Measurements from ENCODE around the gene UNK. TPM values are rescaled to one million over a fixed set of nuclear protein-coding genes. Genes with fewer than 3 reads are reported as not detected.
"Not testable (repeated sequence)": the region's sequence is repeated elsewhere in the genome, so short reads cannot be mapped to it uniquely, and the experiment has no call there.

The UNK gene
- total RNA-seq, 1 experiment from 2014 or later: 29.6 TPM

DNA sequence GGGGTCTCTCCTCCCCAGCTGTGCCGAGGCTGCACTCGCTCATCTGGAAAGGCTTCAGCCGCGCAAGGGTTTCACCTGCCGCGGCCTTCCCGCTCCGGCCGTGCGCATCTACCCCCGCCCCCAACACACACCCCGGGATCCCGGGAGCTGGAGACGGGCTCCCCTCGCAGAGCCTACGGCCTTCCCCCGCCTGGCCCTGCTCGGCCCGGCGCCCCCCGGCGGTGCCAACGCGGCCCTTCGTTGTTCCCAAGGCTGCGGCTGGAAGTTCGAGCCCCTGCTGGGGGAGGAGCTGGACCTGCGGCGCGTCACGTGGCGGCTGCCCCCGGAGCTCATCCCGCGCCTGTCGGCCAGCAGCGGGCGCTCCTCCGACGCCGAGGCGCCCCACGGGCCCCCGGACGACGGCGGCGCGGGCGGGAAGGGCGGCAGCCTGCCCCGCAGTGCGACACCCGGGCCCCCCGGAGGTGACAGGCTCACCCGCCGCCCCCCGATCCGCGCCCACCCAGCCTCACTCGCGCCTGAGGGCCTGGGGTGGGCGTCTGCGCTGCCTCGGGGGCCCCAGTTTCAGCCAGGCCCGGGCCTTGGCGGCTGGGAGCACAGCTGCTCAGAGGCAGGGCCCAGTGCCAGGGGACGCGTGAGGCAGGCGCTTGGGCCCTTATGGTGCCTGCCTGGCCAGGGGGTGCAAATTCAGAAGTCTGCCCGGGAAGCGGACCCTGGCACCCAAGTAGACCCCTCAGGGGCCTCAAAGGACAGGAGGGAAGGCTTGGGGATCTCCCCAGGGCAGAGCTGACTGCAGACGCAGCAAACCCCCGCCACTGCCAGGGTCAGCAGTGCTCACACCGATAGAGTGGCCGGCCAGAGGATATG lies 30.9 kb upstream of the UNK start:
- peak; percentile 81 for DNase-seq (ENCODE audit: low spot score)

DNA sequence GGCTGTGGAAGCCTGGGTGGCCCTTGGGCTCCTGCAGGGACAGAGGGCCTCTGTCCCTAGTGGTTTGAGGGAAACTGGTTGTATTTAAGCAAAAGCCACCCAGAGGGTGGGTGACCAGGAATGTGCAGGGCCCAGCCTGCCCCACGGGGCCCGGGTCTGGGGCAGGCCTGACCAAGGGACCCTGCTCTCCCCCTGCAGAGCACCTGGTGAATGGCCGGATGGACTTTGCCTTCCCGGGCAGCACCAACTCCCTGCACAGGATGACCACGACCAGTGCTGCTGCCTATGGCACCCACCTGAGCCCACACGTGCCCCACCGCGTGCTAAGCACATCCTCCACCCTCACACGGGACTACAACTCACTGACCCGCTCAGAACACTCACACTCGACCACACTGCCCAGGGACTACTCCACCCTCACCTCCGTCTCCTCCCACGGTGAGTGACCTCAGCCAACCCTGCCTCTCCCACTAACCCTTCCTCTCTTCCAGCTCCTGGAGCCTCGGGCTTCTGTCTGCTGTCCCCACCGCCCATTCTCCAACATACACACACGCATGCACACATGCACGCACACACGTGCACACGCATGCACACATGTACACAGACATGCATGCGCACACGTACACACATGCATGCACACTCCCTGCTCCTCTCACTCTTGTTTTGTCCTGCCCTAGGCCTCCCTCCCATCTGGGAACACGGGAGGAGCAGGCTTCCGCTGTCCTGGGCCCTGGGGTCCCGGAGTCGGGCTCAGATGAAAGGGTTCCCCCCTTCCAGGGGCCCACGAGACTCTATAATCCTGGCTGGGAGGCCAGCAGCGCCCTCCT lies 30.0 kb upstream of the UNK start:
- no peak for DNase-seq (ENCODE audit: low spot score)

DNA sequence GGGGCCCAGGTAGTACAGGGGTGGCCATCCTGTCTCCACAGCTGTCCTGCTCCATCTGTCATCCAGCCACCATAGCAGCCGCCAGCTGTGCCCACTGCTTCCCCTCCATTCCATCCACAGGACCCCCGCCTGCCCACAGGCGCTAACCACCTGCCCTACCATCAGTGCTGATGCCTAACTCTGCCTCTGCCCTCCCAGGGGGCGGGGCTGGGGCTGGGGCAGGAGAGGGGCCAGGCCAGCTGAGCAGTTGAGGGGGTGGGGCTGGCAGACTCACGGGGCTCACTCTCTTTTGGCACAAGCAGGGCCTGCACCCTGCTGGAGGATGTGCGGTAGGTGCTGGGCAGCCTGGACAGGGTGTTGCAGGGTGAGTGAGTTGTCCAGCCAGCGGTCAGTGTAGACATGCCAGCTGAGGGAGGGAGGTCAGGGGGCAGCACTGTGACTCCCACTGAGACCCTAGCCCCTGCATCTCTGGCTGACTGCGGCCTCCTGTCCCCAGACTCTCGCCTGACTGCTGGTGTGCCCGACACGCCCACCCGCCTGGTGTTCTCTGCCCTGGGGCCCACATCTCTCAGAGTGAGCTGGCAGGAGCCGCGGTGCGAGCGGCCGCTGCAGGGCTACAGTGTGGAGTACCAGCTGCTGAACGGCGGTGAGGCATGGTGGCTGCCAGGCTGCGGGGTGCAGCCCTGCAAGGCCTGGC lies 29.3 kb upstream of the UNK start:
- no peak for DNase-seq (ENCODE audit: low spot score)

DNA sequence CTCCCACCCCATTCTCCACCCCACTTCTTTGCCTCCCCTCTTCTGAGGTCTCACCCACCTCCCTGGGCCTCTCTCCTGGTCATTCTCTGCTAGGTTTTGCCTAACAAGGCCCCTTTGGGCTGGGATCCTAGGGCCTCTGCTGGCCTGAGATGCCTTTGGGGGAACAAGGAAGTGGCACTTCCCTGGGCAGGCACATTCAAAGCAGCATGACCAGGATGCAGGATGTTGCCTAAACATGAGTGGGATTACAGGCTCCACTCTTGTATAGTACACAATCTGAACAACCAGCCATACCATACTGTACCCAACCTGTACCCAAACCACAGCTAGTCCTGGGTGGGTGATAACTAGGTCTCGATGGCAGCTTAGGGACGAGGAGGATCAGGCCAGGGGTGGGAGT lies 28.6 kb upstream of the UNK start:
- DNase-seq (ENCODE audit: low spot score): no peak

DNA sequence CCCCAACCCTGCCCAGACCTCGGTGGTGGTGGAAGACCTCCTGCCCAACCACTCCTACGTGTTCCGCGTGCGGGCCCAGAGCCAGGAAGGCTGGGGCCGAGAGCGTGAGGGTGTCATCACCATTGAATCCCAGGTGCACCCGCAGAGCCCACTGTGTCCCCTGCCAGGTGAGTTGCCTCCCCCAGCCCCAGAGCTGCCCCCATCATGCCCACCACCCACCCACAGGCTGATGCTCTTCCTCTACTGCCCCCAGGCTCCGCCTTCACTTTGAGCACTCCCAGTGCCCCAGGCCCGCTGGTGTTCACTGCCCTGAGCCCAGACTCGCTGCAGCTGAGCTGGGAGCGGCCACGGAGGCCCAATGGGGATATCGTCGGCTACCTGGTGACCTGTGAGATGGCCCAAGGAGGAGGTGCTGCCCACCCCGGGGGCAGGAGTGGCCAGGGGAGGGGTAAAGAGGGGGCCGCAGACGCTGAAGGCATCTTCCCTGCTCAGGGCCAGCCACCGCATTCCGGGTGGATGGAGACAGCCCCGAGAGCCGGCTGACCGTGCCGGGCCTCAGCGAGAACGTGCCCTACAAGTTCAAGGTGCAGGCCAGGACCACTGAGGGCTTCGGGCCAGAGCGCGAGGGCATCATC lies 28.0 kb upstream of the UNK start:
- no peak for DNase-seq (ENCODE audit: low spot score)

DNA sequence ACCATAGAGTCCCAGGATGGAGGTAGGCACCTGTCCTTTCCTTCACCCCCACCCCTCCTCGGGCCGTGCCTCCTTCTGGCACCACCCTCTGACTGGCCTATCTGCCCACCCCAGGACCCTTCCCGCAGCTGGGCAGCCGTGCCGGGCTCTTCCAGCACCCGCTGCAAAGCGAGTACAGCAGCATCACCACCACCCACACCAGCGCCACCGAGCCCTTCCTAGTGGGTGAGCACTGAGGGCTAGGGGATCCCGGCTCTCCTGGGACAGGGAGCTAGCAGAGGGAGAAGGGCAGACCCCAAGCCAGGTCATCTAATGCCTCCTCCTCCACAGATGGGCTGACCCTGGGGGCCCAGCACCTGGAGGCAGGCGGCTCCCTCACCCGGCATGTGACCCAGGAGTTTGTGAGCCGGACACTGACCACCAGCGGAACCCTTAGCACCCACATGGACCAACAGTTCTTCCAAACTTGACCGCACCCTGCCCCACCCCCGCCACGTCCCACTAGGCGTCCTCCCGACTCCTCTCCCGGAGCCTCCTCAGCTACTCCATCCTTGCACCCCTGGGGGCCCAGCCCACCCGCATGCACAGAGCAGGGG lies 27.4 kb upstream of the UNK start:
- DNase-seq (ENCODE audit: low spot score): no peak

DNA sequence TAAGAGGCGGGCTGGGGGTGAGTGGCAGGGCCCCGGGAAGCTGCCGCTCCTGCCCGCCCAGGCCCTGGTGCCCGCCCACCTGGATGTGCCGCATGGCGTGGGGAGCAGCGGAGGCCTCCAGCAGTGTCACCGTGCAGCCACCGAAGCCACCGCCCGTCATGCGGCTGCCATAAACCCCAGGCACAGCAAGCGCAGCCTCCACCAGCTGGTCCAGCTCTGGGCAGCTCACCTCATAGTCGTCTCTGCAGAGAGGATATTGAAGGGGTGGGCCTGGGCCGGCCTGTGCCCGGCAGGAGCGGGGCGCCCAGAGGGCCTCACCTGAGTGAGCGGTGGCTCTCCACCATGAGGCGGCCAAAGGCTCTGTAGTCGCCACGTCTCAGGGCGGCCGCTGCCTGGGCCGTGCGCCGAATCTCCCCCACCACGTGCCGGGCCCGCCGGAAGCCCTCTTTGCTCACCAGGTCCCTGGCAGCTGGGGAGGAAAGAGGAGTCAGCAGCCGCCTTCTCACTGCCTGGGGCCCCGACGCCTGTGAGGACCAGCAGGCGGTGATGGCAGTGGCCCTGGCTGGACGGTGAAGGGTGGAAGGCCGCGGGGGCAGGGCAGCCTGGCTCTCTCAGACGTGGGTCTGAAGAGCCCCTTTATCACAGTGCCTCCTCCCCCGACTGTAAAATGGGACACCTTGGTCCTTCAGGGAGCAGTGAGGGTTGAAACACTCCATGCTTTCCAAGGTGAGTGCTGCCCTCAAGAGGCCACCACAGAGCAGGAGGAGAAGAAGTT lies 26.3 kb upstream of the UNK start:
- no peak for DNase-seq (ENCODE audit: low spot score)

DNA sequence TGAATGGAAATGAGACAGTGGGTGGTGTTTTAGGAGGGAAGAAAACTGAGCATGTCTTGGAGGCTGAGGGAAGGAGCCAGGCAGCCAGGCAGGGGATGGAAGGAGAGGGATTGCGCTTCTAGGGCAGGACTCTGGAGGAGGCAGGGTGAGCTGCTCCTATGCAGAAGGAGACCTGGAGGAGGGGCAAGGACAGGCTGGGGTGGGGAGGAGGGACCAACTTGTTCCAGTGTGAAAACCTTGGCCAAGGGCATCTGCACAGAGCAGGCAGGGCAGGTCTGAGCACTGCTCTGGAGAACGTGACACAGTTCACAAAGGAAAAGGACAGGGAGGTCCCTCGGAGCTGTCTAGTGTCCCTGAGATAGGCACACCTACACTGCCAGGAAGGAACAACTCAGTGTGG lies 25.1 kb upstream of the UNK start:
- no peak for DNase-seq (ENCODE audit: low spot score)

DNA sequence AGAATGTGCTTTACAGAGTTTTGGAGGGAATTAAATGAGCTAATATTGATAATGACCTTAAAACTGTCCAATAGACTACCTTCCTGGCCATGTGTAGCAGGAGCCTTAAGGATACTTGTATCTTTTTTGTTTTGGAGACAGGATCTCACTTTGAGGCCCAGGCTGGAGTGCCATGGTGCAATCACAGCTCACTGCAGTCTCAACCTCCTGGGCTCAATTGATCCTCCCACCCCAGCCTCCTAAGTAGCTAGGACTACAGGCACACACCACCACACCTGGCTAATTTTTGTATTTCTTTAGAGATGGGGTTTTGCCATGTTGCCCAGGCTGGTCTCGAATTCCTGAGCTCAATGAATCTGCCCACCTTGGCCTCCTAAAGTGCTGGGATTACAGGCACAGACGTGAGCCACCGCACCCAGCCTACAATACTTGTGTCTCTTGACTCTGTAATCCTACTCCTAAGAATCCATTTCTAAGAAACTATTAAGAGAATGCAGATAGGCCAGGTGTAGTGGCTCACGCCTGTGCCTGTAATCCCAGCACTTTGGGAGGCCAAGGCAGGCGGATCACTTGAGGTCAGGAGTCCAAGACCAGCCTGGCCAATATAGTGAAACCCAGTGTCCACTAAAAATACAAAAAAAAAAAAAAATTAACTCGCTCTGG lies 24.5 kb upstream of the UNK start:
- DNase-seq (ENCODE audit: low spot score): not testable (repeated sequence)

DNA sequence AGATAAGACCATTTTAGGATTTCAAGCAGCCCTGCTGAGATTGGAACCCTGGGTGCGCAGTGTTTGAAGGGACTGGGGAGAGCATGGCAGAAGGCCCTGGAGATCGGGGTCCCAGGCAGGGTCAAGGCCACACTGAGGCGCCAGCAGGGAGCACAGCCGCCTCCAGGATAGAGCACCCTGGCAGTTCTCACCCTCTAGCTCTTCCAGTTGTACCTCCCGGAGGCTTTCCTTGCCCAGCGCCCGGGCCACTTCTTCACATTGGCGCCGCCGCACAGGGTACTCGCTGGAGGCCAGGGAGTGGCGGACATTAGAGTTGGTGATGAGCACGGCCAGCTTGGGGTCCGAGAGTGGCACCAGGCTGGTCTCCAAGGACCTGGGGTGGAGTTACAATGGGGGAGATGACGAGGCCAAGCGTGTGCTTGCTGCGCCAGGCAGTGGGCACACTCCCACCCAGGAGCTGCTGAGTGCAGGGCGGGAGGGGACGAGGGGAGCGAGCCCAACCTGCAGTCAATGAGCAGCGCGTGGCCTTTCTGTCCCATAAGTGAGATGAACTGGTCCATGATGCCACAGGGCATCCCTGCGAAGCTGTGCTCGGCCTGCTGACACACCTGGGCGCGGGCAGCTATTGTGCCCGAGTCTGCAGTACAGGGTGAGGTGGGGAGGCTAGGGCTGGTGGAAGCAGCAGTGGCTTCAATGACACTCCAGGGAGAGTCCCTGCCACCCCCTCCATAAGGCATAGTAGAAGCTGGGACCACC lies 21.9 kb upstream of the UNK start:
- no peak for DNase-seq (ENCODE audit: low spot score)

DNA sequence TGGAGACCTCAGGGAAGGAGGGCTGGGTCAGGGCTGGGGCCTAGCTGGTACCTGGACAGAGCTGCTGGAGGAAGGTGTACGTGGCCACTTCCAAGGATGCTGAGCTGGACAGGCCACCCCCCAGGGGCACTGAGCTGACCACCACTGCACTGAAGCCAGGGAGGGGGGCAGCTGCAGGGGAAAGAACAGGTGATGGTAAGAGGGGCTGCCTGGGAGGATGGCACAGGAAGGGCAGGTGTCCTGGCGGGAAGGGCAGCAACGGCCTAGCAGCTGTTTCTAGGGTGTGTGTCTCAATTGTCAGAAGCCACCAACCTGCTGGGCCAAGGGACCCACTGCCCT lies 21.4 kb upstream of the UNK start:
- DNase-seq (ENCODE audit: low spot score): no peak

DNA sequence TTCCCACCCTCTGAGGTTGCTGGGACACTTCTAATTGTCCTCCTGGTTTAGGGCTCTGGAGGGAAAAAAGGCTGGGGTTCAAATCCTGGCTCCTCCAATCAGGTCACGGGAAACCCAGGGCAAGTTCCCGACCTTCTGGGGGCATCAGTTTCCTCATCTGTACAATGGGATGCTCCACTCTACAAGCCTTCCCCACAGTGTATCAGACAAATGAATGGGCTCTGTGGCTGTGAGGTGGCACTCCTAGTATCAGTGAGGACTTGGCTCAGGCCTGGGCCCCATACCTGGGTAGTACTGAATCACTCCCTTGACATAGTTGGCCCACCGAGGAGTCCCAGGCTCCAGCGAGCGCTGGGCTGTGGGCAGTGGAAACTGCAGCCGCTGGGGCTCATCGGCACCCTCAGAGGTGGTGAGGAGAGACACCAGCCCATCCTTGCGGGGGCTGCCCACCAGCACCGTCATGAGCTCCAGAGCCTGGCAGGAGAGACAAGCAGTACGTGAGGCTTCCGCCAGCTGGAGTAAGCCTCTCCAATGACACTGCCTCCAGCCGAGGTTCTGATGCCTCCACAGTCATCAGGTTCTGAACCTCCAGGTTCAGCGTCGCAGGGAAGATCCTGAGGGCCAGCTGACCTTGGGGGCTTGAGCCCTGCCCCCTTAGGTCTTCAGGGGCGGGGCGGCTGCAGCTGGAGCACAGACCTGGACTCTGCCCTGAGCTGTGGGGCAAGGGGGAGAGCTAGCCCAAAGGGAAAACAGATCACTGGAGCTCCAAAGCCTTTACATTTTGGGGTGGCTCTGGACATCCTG lies 20.8 kb upstream of the UNK start:
- no peak for DNase-seq (ENCODE audit: low spot score)

DNA sequence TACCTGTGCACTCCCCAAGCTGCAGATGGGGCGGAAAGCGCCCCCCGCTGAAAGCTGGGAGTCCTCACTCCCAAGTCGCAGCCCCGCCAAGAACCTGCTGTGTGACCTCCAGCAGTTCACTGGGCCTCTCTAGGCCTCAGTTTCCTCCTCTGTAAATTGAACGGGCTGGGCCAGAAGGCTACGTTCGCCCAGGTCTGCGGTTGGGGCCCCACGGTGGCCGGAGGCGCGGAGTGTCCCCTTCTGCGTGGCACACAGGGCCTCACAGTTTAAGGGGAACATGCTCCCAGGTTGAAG lies 20.2 kb upstream of the UNK start:
- DNase-seq (ENCODE audit: low spot score): no peak

DNA sequence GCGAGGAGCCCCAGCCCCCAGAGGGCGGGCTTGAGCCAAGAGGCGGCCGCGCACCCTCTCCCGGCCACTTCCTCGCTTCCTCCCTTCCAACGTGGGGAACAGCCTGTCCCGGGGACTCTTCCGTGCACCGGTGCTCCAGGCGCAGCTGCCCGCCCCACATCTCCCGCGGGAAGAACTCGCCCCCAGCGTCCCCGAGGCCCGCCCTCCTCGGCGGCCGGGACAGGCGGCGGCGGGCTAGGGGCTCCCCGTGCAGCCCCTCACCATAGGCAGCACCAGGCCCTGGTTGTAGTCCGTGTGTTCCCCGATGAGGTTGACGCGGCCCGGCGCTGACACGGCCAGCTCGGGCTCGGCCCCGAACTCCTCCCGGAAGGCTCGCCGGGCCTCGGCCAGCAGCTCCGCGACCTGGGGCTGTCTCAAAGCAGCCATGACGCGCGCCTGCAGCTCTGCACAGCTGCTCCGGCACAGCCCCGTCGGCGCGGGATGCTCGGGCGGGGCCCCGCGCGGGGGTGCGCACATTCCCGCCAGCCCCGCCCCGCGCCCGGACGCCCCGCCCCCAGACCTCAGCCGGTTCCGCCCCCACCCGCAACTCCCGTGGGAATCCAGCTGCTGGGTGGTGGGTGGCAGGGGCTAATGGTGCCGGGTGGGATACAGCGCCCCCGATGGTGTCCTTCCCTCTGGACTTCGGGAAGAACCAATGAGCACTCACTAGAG lies 19.7 kb upstream of the UNK start, which contains the start of gene GALK1:
Gene GALK1, minus strand, starts transcription at position 482 of the 711 bp plus-strand sequence. Its CDS starts 56 bp downstream, at position 426.
- DNase-seq (ENCODE audit: low spot score): no peak

DNA sequence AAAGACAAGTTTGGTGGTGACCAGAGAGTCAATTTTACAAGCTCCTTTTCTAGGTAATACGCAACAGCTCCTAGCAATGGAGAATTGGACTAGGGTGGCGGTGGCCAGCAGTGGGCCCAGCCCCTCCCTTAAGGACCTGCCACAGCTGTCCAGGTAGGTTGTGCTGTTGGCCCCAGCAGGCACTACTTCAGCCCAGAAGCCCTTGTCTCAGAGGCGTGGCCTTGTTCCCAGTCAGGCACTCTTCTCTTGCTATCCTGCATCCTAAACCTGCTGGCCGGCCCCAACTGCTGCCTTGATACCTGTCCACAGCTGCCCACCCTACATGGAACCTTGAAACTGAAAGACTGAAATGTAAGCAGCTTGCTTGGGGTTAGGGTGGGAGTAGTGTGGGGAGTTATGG lies 18.6 kb upstream of the UNK start:
- DNase-seq (ENCODE audit: low spot score): no peak

DNA sequence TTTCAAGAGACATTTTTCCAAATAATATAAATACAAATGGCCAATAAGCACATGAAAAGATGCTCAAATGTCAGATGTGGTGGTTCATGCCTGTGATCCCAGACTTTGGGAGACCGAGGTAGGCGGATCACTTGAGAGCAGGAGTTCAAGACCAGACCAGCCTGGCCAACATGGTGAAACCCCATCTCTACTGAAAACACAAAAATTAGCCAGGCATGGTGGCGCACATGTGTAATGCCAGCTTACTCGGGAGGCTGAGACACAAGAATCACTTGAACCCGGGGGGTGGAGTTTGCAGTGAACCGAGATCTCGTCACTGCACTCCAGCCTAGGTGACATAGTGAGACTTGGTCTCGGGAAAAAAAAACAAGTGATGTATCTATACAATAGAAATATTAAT lies 16.7 kb upstream of the UNK start:
- DNase-seq (ENCODE audit: low spot score): no peak

DNA sequence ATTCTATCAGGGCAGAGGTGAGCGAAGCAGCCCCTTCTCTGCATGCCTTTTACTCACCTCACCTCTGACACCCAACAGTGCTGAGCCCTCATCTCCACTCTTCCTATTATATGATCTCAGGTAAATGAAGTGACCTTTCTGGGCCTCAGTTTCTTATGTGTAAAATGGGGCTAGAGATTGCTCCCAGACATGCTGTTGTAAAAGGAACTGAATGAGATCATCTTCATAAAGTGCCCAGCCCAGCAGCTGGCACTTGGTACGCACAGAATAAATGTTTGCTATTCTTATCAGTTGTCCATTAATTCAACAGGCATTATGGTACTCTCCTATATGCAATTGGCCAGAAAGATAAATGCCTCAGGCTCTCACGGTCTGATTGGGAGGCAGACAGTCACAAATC lies 15.1 kb upstream of the UNK start:
- no peak for DNase-seq (ENCODE audit: low spot score)
